ENCODE data around the gene PERM1. TPM values are rescaled to one million over a fixed set of nuclear protein-coding genes. Genes with fewer than 3 reads are reported as not detected.

The PERM1 gene
- polyA plus RNA-seq, 2 donors = 0.47 to 3.4 TPM

- Histone ChIP-seq H3K4me3 (ENCODE audit: low read depth in 1 of 2, low read length in 2 of 2) (peak within 1 kb of the TSS; percentile 91 to 92), H3K36me3 (ENCODE audit: control insufficient read depth in 2 of 2, insufficient read depth in 2 of 2, low read length in 1 of 2) (peaks cover 0 to 29% of the 10 kb centered on the region in 2 donors), H3K9me3 (ENCODE audit: control insufficient read depth in 2 of 2, insufficient read depth in 1 of 2, low read depth in 1 of 2, low read length in 1 of 2) (no peaks in the 10 kb centered on the region), H3K27ac (ENCODE audit: low read depth in 2 of 2, low read length in 1 of 2) (peak within 1 kb of the TSS in 1 of 2 donors; percentile 14), H3K4me1 (ENCODE audit: control insufficient read depth in 2 of 2, insufficient read depth in 2 of 2, low read length in 1 of 2) (peaks cover 0 to 11% of the 10 kb centered on the region in 2 donors), H3K27me3 (ENCODE audit: control insufficient read depth in 1 of 2, insufficient read depth in 2 of 2, low read length in 2 of 2) (no peaks in the 10 kb centered on the region)
- WGBS, 2 donors = 1% methylated on average over 77 to 109 of the region's 109 CpGs
Observed at GRCh38 chr1:960363-961131, 21.3 kb downstream of the PERM1 start, which contains the start of gene KLHL17. Gene KLHL17 (plus strand): TSS chr1:960584. CDS start chr1:960694, 110 bp downstream.

- Histone ChIP-seq H3K4me1 (ENCODE audit: control insufficient read depth in 2 of 2, insufficient read depth in 2 of 2, low read length in 1 of 2) (peaks cover 0 to 11% of the 10 kb centered on the region in 2 donors), H3K27me3 (ENCODE audit: control insufficient read depth in 1 of 2, insufficient read depth in 2 of 2, low read length in 2 of 2) (no peaks in the 10 kb centered on the region), H3K36me3 (ENCODE audit: control insufficient read depth in 2 of 2, insufficient read depth in 2 of 2, low read length in 1 of 2) (peaks cover 3 to 29% of the 10 kb centered on the region in 2 donors), H3K9me3 (ENCODE audit: control insufficient read depth in 2 of 2, insufficient read depth in 1 of 2, low read depth in 1 of 2, low read length in 1 of 2) (no peaks in the 10 kb centered on the region), H3K27ac (ENCODE audit: low read depth in 2 of 2, low read length in 1 of 2) (peak overlapping the region in 1 of 2 donors; percentile 8), H3K4me3 (ENCODE audit: low read depth in 1 of 2, low read length in 2 of 2) (peak overlapping the region; percentile 91 to 92)
- WGBS, 2 donors = 24 to 25% methylated on average over 56 to 57 of the region's 57 CpGs
Observed at GRCh38 chr1:959731-960362, 22.0 kb downstream of the PERM1 start.

- peaks cover 0 to 11% of the 10 kb centered on the region in 2 donors for H3K4me1 ChIP-seq (ENCODE audit: control insufficient read depth in 2 of 2, insufficient read depth in 2 of 2, low read length in 1 of 2)
- H3K4me3 ChIP-seq (ENCODE audit: low read depth in 1 of 2, low read length in 2 of 2) = peak within 1 kb of the TSS; percentile 91 to 92
- H3K36me3 ChIP-seq (ENCODE audit: control insufficient read depth in 2 of 2, insufficient read depth in 2 of 2, low read length in 1 of 2) = peaks cover 6 to 35% of the 10 kb centered on the region in 2 donors
- H3K27ac ChIP-seq (ENCODE audit: low read depth in 2 of 2, low read length in 1 of 2) = peak within 1 kb of the TSS in 1 of 2 donors; percentile 27
- WGBS, 2 donors = 6 to 7% methylated on average over 90 to 101 of the region's 101 CpGs
- H3K9me3 ChIP-seq (ENCODE audit: control insufficient read depth in 2 of 2, insufficient read depth in 1 of 2, low read depth in 1 of 2, low read length in 1 of 2) = no peaks in the 10 kb centered on the region
- H3K27me3 ChIP-seq (ENCODE audit: control insufficient read depth in 1 of 2, insufficient read depth in 2 of 2, low read length in 2 of 2) = no peaks in the 10 kb centered on the region
Observed at GRCh38 chr1:958823-959730, 22.8 kb downstream of the PERM1 start, which contains the start of gene NOC2L. Gene NOC2L (minus strand): TSS chr1:959256. CDS start chr1:959240, 16 bp downstream.

- Histone ChIP-seq H3K36me3 (ENCODE audit: control insufficient read depth in 2 of 2, insufficient read depth in 2 of 2, low read length in 1 of 2) (peaks cover 16 to 44% of the 10 kb centered on the region in 2 donors), H3K27me3 (ENCODE audit: control insufficient read depth in 1 of 2, insufficient read depth in 2 of 2, low read length in 2 of 2) (no peaks in the 10 kb centered on the region), H3K4me1 (ENCODE audit: control insufficient read depth in 2 of 2, insufficient read depth in 2 of 2, low read length in 1 of 2) (peaks cover 0 to 9% of the 10 kb centered on the region in 2 donors), H3K4me3 (ENCODE audit: low read depth in 1 of 2, low read length in 2 of 2) (no peak overlapping the region), H3K9me3 (ENCODE audit: control insufficient read depth in 2 of 2, insufficient read depth in 1 of 2, low read depth in 1 of 2, low read length in 1 of 2) (no peaks in the 10 kb centered on the region), H3K27ac (ENCODE audit: low read depth in 2 of 2, low read length in 1 of 2) (no peak overlapping the region)
- 83 to 88% methylated on average over 11 of the region's 11 CpGs for WGBS, 2 donors
Observed at GRCh38 chr1:956636-957035, 25.3 kb downstream of the PERM1 start.

DNA sequence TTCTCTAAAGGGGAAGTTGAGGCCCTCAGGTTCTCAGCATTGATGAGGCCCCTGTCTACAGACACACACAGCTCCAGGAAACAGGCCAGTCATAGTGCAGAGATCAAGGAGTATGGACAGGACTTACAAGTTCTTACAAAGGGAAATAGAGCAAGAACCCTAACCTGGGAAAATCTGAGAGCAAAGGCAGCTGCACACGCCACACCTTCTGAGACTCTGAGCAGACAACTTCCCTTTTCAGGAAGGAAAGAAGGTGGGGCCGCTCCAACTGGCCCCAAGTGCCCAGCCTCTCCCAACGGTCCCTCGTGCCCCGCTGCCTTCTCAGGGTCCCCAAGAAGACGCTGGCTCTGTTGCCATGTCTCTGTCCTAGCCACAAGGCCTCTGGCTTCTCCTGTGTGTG, 26.4 kb downstream of the PERM1 start:
- no peak overlapping the region for H3K27ac ChIP-seq (ENCODE audit: low read depth in 2 of 2, low read length in 1 of 2)
- no peaks in the 10 kb centered on the region for H3K9me3 ChIP-seq (ENCODE audit: control insufficient read depth in 2 of 2, insufficient read depth in 1 of 2, low read depth in 1 of 2, low read length in 1 of 2)
- H3K27me3 ChIP-seq (ENCODE audit: control insufficient read depth in 1 of 2, insufficient read depth in 2 of 2, low read length in 2 of 2) = no peaks in the 10 kb centered on the region
- 84 to 86% methylated on average over 6 of the region's 6 CpGs for WGBS, 2 donors
- H3K4me1 ChIP-seq (ENCODE audit: control insufficient read depth in 2 of 2, insufficient read depth in 2 of 2, low read length in 1 of 2) = peaks cover 0 to 4% of the 10 kb centered on the region in 2 donors
- peaks cover 23 to 54% of the 10 kb centered on the region in 2 donors for H3K36me3 ChIP-seq (ENCODE audit: control insufficient read depth in 2 of 2, insufficient read depth in 2 of 2, low read length in 1 of 2)
- no peak overlapping the region for H3K4me3 ChIP-seq (ENCODE audit: low read depth in 1 of 2, low read length in 2 of 2)

DNA sequence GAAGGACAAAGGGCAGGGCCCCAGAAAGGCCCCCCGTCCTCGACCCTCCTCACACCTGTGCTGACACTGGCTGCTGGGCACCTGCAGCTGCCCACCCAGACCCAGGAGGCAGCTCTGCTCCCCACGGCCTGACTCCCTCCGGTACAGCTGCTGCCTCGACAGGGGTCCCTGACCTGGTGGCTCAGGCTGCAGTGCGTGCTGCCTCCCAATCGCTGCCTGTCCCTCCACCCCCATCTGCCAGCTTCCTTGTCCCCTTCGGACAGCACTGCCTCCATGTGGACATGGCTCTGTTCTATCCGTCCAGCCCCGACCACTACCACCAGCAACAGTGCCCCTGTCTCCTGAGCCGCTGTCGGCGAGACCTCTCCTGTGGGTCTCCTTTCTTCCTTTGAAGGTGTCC, 27.0 kb downstream of the PERM1 start:
- Histone ChIP-seq H3K4me3 (ENCODE audit: low read depth in 1 of 2, low read length in 2 of 2) (no peak overlapping the region), H3K4me1 (ENCODE audit: control insufficient read depth in 2 of 2, insufficient read depth in 2 of 2, low read length in 1 of 2) (peaks cover 0 to 4% of the 10 kb centered on the region in 2 donors), H3K27ac (ENCODE audit: low read depth in 2 of 2, low read length in 1 of 2) (no peak overlapping the region), H3K9me3 (ENCODE audit: control insufficient read depth in 2 of 2, insufficient read depth in 1 of 2, low read depth in 1 of 2, low read length in 1 of 2) (no peaks in the 10 kb centered on the region), H3K27me3 (ENCODE audit: control insufficient read depth in 1 of 2, insufficient read depth in 2 of 2, low read length in 2 of 2) (no peaks in the 10 kb centered on the region), H3K36me3 (ENCODE audit: control insufficient read depth in 2 of 2, insufficient read depth in 2 of 2, low read length in 1 of 2) (peaks cover 23 to 60% of the 10 kb centered on the region in 2 donors)
- WGBS, 2 donors = 89 to 91% methylated on average over 13 of the region's 13 CpGs

- no peaks in the 10 kb centered on the region for H3K9me3 ChIP-seq (ENCODE audit: control insufficient read depth in 2 of 2, insufficient read depth in 1 of 2, low read depth in 1 of 2, low read length in 1 of 2)
- H3K4me1 ChIP-seq (ENCODE audit: control insufficient read depth in 2 of 2, insufficient read depth in 2 of 2, low read length in 1 of 2) = peaks cover 0 to 2% of the 10 kb centered on the region in 2 donors
- 91% methylated on average over 32 of the region's 32 CpGs for WGBS, 2 donors
- H3K36me3 ChIP-seq (ENCODE audit: control insufficient read depth in 2 of 2, insufficient read depth in 2 of 2, low read length in 1 of 2) = peaks cover 31 to 70% of the 10 kb centered on the region in 2 donors
- no peak overlapping the region for H3K4me3 ChIP-seq (ENCODE audit: low read depth in 1 of 2, low read length in 2 of 2)
- H3K27me3 ChIP-seq (ENCODE audit: control insufficient read depth in 1 of 2, insufficient read depth in 2 of 2, low read length in 2 of 2) = no peaks in the 10 kb centered on the region
- no peak overlapping the region for H3K27ac ChIP-seq (ENCODE audit: low read depth in 2 of 2, low read length in 1 of 2)
Observed at GRCh38 chr1:953524-954320, 28.2 kb downstream of the PERM1 start.

- Histone ChIP-seq H3K9me3 (ENCODE audit: control insufficient read depth in 2 of 2, insufficient read depth in 1 of 2, low read depth in 1 of 2, low read length in 1 of 2) (no peaks in the 10 kb centered on the region), H3K27ac (ENCODE audit: low read depth in 2 of 2, low read length in 1 of 2) (no peak overlapping the region), H3K4me1 (ENCODE audit: control insufficient read depth in 2 of 2, insufficient read depth in 2 of 2, low read length in 1 of 2) (no peaks in the 10 kb centered on the region), H3K27me3 (ENCODE audit: control insufficient read depth in 1 of 2, insufficient read depth in 2 of 2, low read length in 2 of 2) (no peaks in the 10 kb centered on the region), H3K36me3 (ENCODE audit: control insufficient read depth in 2 of 2, insufficient read depth in 2 of 2, low read length in 1 of 2) (peaks cover 31 to 81% of the 10 kb centered on the region in 2 donors), H3K4me3 (ENCODE audit: low read depth in 1 of 2, low read length in 2 of 2) (no peak overlapping the region)
- 78 to 94% methylated on average over 7 of the region's 7 CpGs for WGBS, 2 donors
Observed at GRCh38 chr1:952603-953002, 29.3 kb downstream of the PERM1 start.

All from esophagus (tissue), 2 donors.